ENCODE results near the gene RNF215. TPM values are rescaled to one million over a fixed set of nuclear protein-coding genes. Genes with fewer than 3 reads are reported as not detected.

The RNF215 gene
- total RNA-seq, 1 donor from 2014 or later, result 11.9 TPM

DNA sequence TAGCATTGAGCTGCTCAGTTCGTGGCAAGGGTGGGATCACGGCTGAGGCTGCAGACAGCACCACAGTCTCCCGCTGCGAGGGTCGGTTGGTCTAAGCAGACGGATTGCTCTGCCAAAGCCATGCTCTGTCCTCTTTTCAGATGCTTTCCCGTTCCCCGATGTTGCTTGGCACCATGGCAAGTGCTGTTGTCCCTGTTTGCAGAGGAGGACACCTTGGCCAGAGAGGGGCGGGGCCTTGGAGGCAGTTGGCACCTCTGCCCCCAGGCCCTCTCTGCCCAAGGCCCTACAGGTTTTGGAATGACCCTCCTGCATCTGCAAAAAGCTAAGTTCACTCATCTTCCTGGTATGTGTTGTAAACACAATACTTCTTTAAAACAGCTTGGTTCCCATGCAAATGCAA lies 18.8 kb downstream of the RNF215 start:
- H3K27me3 Mint-ChIP-seq (ENCODE audit: insufficient read depth, low read depth), result peaks cover 8% of the 10 kb centered on the region
- H3F3A ChIP-seq (ENCODE audit: low read depth), result no peaks in the 10 kb centered on the region
- H3K4me3 Mint-ChIP-seq, result no peak overlapping the region
- H4K20me1 ChIP-seq (ENCODE audit: low read depth), result no peaks in the 10 kb centered on the region
- H3K36me3 ChIP-seq, result no peaks in the 10 kb centered on the region
- H3K9ac ChIP-seq, result no peak overlapping the region
- TF ChIP-seq, protein P1, sequence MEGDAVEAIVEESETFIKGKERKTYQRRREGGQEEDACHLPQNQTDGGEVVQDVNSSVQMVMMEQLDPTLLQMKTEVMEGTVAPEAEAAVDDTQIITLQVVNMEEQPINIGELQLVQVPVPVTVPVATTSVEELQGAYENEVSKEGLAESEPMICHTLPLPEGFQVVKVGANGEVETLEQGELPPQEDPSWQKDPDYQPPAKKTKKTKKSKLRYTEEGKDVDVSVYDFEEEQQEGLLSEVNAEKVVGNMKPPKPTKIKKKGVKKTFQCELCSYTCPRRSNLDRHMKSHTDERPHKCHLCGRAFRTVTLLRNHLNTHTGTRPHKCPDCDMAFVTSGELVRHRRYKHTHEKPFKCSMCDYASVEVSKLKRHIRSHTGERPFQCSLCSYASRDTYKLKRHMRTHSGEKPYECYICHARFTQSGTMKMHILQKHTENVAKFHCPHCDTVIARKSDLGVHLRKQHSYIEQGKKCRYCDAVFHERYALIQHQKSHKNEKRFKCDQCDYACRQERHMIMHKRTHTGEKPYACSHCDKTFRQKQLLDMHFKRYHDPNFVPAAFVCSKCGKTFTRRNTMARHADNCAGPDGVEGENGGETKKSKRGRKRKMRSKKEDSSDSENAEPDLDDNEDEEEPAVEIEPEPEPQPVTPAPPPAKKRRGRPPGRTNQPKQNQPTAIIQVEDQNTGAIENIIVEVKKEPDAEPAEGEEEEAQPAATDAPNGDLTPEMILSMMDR (IDR thresholded peaks at IDR 0.05), result no peak
- TF ChIP-seq EZH2 (IDR thresholded peaks at IDR 0.05) (no peak), EZH2phosphoT487 (IDR thresholded peaks at IDR 0.05) (no peak)
- no peak overlapping the region for H3K4me3 ChIP-seq
- H3K27ac ChIP-seq, result no peak overlapping the region
- no peak overlapping the region for H3K4me2 ChIP-seq
- peaks cover 9% of the 10 kb centered on the region for H3K36me3 Mint-ChIP-seq
- no peaks in the 10 kb centered on the region for H3K79me2 ChIP-seq (ENCODE audit: low read depth)
- H3K4me1 Mint-ChIP-seq, result peaks cover 13% of the 10 kb centered on the region
- DNase-seq (ENCODE audit: low spot score), result no peak
- H3K9me3 Mint-ChIP-seq, result no peaks in the 10 kb centered on the region
- no peak overlapping the region for H2AFZ ChIP-seq (replicated peaks)
- H3K27me3 ChIP-seq, result no peaks in the 10 kb centered on the region
- H3K27ac Mint-ChIP-seq, result peak overlapping the region; percentile 78
- H3K9me3 ChIP-seq (ENCODE audit: low read depth), result no peaks in the 10 kb centered on the region
- no peaks in the 10 kb centered on the region for H3K4me1 ChIP-seq

DNA sequence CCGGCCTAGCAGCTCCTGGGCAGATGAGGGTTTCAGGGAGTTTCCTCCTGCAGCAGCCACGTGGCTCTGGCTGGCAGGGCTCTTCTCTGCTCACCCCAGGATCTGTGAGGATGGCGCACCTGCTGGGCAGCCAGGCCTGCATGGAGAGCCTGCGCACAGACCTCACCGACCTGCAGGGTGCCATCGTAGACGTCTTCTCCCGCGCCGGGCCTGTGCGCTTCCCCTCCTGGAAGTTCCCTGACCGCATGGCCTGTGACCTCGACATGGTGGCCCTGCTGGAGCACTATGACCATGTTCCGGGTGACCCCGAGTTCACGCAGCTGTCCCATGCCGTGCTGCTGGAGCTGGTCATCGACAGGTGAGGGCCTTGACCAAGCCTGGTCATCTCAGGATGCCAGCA lies 21.3 kb downstream of the RNF215 start:
- Histone ChIP-seq H3K36me3 (no peaks in the 10 kb centered on the region), H3K9ac (no peak overlapping the region), H3F3A (ENCODE audit: low read depth) (no peaks in the 10 kb centered on the region), H3K4me2 (no peak overlapping the region), H2AFZ (replicated peaks) (no peak overlapping the region), H3K4me3 (no peak overlapping the region), H3K27ac (no peak overlapping the region), H3K4me1 (no peaks in the 10 kb centered on the region), H3K9me3 (ENCODE audit: low read depth) (no peaks in the 10 kb centered on the region), H3K79me2 (ENCODE audit: low read depth) (no peaks in the 10 kb centered on the region), H4K20me1 (ENCODE audit: low read depth) (no peaks in the 10 kb centered on the region), H3K27me3 (no peaks in the 10 kb centered on the region)
- H3K27ac Mint-ChIP-seq, result no peak overlapping the region
- no peak overlapping the region for H3K4me3 Mint-ChIP-seq
- H3K4me1 Mint-ChIP-seq, result peaks cover 6% of the 10 kb centered on the region
- H3K36me3 Mint-ChIP-seq, result peaks cover 9% of the 10 kb centered on the region
- TF ChIP-seq, protein P1 (IDR thresholded peaks at IDR 0.05), result no peak
- TF ChIP-seq EZH2 (IDR thresholded peaks at IDR 0.05) (no peak), EZH2phosphoT487 (IDR thresholded peaks at IDR 0.05) (no peak)
- H3K9me3 Mint-ChIP-seq, result no peaks in the 10 kb centered on the region
- DNase-seq (ENCODE audit: low spot score), result no peak
- peaks cover under 1% of the 10 kb centered on the region for H3K27me3 Mint-ChIP-seq (ENCODE audit: insufficient read depth, low read depth)

DNA sequence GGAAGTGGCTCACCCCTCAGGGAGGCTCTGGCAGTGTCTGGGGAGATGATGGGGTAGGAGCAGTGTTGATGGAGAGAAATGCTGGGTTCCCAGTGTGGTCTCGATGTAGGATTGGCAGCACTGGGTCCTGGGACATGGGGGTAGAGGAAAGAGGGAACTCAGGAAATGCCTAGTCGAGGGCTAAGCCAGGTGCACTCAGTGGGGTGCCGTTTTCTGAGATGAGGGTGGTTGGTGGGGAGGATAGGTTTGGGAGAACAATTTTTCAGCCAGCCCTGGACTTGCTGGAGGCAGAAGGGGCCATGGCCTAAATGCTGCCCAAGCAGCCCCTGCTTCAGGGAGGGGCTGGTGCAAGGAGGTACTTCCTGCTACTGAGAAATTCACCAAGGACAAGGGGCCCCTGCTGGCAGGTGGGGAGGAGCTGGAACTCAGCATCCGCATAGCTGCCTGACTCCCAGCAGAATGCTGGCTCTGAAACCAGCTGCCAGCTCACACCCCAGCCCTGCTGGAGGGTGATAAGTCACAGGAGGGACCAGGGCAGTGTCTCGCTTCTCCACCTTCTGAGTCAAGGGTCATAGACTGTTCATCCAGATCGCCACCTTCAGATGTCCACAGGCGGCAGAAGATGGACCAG lies 24.4 kb downstream of the RNF215 start:
- H3K27me3 ChIP-seq, result no peaks in the 10 kb centered on the region
- H3K36me3 ChIP-seq, result no peaks in the 10 kb centered on the region
- H3K27ac ChIP-seq, result no peak overlapping the region
- Mint-ChIP-seq H3K9me3 (no peaks in the 10 kb centered on the region), H3K4me1 (peaks cover 9% of the 10 kb centered on the region), H3K27ac (no peak overlapping the region), H3K27me3 (ENCODE audit: insufficient read depth, low read depth) (peaks cover 2% of the 10 kb centered on the region), H3K4me3 (peak overlapping the region; percentile 5), H3K36me3 (peaks cover 5% of the 10 kb centered on the region)
- no peak for DNase-seq (ENCODE audit: low spot score)
- H3K9ac ChIP-seq, result no peak overlapping the region
- no peaks in the 10 kb centered on the region for H3F3A ChIP-seq (ENCODE audit: low read depth)
- H4K20me1 ChIP-seq (ENCODE audit: low read depth), result no peaks in the 10 kb centered on the region
- H3K4me1 ChIP-seq, result no peaks in the 10 kb centered on the region
- H3K79me2 ChIP-seq (ENCODE audit: low read depth), result no peaks in the 10 kb centered on the region
- no peak for TF ChIP-seq EZH2 (IDR thresholded peaks at IDR 0.05)
- TF ChIP-seq EZH2phosphoT487 (IDR thresholded peaks at IDR 0.05), result no peak
- TF ChIP-seq, protein P1 (IDR thresholded peaks at IDR 0.05), result no peak
- H3K9me3 ChIP-seq (ENCODE audit: low read depth), result no peaks in the 10 kb centered on the region
- no peak overlapping the region for H3K4me2 ChIP-seq
- no peak overlapping the region for H2AFZ ChIP-seq (replicated peaks)
- no peak overlapping the region for H3K4me3 ChIP-seq

Measured in neural progenitor cell (in vitro differentiated cells).